GM18511 (cell line): ENCODE measurements around the gene EPAS1.

ENCODE experiments used
- ATAC-seq: cut with Tn5 transposase; IDR thresholded peaks from one replicate; pipeline ENCODE4 v1.9.1; 2021; ENCODE audit warnings: mild to moderate bottlenecking, moderate library complexity; ENCODE audit not compliant: unreplicated experiment

Gene EPAS1

DNA sequence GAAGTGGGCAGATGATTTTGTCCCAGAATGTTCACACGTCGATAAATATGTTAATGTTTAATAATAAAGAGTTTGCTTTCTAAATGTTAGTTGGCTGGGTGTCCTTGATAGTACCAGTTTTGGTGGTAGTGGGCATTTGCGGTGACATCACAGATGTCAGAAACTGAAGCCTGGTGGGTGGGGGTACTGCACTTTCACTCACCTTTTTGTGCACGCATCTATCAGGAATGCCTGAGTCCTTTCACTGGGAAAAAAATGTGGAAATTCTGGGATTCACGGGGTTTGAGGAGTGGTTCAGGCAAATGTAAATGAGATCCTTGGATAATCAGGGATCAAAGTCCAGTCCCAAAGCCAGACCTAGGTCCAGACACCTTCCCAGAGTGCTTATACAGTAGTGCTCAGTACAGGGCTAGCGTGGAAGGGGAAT lies 3.2 kb downstream of the EPAS1 start:
- ATAC-seq, result no peak

DNA sequence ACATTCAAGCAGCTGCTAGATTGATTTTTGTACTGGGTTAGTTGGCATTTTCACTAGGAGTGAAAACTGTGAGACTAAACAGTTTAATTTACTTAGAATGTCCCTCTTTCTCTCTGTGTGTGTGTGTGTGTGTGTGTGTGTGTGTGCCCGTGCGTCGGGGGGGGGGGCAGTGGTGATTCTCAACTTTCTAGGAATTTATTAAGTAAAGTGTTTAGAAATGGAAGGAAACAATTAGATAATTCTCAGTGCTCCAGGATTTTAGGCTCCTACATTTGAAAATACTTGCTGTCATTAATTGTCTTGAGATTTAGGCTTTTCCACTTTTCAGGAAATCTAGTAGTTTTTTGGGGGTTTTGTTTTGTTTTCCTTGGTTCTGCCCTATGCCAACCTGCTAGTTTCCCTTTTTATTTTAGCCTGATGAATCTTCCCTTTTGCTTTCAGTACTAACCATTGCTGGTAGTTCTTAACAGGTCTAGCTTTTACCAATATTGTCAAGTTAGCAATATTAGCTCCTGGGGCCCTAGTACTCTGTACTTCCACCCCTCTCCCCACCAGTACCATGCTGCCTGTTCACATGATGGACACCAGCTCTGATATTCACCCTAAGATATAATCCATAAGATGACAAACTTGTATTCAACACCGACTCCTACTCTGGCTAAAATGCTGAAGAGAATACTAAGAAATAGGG lies 4.9 kb downstream of the EPAS1 start:
- ATAC-seq, result no peak

DNA sequence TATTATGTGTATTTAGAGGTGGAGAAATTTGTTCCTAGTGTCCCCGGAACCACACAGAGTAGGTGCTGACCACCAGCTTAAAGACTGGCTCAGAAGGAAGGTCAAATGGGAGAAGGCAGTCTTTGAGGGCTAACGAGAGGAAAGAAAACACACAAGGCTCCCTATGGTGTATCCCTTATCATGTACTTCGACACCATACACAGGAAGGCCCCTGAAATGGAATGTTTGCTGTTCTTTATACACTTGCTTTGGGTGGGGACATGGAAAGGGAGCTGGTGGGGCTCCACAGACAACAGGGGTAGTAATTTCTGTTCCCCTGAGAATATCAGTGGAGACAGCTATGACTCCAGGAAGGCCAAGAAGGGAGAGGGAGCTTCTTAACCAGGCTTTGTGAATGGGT lies 6.0 kb downstream of the EPAS1 start:
- ATAC-seq, result no peak

DNA sequence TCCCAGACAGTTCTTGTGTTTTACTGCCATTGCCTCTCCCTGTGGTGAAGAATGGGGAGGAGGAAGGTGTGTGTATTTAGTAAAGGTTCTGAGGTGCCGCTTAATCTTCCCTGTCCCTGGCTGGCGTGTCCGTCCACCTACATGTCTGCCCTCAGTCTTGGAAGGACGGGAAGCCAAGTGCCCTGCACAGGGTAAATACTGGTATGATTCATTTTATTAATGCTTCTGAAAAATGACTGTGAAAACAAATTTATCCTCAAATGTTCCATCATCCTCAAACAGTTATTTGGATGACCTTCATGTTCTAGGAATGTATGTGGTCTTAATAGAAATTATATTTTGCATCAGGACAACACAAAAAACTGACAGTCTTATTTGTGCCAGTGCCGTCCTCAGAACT lies 6.6 kb downstream of the EPAS1 start:
- ATAC-seq, result no peak

DNA sequence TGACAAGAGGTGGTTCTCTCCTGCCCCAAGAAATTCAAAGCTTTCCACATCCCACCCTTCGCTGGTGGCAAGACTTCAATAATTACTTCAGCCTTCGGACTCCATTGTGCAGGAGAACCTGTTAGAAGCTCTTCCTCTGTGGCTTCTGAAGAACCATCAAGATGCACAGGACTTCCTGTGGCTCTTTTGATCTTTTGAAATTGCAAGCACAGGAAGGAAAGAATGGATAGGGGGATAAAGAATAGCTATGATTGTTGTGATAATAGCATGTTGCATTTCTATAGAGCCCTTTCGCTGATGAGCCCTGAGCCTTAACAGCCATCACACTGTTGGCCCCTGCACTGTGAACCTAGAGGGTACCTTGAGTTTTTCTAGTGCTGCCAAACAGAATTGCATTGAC lies 7.4 kb downstream of the EPAS1 start:
- ATAC-seq, result no peak

DNA sequence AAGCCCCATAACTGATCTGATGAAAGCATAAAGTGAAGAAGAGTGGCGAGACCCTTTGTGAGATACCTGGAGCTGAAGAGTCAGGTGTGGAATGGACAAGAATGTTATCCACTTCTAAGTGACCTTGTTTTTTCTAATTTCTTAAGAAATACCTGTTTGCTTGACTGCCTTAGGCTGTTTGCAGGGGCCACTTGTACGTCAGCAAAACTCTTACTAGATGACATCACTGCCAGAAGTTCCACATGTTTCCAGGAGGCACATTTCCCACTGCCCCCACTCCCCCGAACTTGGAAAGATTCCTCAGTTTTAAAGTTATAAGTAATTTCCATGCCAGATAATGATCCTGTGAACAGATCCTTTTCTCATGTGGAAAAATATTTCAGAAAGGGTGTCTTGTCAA lies 8.0 kb downstream of the EPAS1 start:
- ATAC-seq, result no peak

DNA sequence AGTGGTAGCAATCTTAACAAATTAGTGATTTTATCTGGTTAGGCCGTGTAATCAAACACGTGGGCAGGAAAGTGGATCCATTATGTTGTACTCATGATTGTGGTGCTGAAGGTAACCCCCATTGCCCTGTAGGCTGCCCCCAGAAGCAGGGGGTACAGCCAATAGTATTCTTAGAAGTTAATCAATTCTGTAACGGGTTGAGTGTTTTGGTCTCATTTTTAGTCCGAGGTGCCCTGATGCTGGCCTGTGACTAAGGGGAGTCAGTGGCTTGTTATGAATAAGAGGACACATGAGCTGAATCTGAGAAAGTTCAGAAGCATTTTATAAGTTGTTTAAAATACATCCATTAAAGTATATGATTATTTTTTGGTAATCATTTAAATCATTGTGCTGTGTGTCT lies 8.6 kb downstream of the EPAS1 start:
- no peak for ATAC-seq

DNA sequence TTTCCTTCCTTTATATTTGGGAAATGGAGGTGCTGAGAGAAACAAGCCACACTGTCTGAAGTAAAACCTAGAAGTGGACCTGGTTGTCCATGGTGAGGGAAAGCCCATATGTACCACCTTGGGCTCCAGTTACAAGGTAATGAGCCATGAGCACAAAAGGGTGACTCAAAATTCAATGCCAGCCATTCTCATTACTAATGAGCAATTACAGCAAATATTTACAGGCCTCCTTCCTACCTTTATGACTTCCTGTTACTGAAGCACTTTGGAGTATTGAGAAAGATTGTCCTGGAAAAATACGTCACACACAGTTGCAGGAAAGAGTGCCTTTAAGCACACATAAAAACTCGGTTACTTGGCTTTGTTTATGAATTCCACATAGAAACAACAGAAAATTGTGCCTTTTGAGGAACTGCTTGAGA lies 9.1 kb downstream of the EPAS1 start:
- no peak for ATAC-seq

DNA sequence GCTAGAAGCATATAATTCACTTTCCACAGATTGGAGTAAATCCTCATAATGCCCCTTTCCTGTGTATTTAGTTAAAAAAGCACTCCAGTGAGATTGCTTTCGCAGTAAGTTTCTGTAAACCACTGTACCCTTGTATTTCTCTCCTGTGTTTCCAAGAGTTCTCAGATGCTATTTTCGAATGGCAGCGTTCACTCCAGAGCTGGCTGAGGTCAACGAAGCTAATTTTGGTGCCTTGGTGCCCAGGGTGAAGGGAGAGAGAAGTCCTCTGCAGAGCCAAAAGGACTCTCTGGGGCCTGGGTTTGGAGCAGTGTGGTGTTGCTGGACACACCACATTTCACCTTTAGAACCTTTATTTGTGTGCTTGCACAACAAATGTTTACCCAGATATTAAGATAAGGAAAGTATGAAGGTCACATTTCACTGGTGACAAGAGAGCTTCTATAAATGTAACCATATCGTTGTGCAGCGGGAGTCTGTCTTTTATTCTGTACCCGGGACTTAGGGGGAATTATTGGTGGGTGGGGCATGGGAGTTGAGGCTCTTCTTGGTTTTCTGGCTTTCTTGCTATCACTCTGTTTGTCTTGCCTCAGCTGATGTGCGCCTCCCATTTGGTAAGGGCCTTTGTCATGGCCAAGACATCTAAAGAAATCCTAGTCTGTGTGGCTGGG lies 9.9 kb downstream of the EPAS1 start:
- no peak for ATAC-seq

DNA sequence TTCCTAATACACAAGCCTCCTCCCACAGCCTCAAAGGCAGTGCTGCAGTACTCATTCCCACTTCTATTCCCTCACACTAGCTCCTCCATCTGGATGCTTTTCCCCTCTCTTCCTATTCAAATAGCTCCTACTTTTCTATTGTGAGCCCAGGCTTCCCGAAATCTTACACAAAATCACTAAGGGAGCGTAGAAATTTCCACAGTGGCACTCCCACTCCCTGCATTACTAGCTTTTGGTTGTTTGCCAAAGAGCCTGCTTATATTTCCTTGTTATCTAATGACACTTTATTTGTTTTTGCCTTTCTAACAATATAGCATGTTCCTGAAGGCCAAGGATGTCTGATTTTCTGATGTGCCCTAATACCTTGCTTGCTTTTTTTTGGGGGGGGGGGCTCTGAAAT lies 10.9 kb downstream of the EPAS1 start:
- ATAC-seq, result no peak

DNA sequence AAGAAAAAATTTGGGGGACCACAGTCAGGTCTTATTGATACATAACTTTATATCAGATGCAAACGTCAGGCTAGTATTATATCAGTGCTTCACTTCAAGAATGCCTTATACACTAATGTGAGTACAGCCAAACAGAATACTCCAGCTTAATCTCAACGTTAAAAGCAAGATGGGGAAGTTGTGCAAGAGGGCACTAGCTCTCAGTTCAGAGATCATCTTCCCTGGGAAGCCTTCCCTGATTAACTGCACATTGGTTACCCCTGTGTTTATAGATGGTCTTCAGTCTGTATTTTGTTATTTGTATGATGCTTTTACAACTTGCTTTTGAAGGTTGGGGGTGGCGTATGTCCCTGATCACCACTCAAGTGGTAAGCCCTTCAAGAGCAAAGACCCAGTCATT lies 11.4 kb downstream of the EPAS1 start:
- ATAC-seq, result no peak

DNA sequence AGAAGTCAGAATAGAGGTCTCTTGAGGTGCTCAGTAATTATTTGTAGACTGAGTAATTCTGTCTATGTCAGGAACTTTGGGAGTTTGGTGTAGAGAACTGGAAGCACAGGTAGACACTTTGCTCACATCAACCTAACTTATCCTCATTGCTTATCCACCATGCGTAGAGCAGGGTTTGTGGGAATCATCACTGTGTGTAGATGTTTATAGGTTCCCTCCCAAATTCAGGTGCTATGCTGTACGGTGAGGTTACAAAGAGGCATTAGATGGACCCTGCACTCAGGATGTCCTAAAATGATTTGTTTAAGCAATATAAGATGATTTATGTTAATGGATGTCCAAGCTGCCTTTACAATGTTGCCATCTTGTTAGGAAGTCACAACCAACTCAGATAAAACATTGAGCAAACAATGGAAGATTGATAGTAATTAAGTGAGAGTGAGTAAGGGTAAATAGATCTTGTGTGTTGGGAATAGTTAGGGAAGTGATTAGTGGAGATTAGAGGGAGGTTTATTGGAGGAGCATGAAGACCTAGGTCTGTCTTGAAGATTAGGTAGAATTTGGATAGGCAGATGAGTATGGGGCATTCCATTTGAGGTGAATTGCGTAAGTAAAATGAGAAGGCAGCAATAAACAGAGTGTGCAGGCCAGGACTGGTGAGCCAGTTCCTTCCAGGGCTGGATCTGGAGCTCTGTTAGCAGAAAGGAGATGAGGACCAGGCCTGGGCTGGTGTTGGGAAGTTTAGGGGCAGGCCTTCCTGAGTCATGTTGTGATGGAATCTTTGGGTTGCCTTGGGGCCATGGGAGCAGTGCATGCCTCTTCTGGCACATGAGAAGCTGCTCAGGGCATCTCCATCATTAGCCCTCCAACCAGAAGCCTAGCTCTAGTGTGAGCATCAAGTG lies 12.1 kb downstream of the EPAS1 start:
- no peak for ATAC-seq

DNA sequence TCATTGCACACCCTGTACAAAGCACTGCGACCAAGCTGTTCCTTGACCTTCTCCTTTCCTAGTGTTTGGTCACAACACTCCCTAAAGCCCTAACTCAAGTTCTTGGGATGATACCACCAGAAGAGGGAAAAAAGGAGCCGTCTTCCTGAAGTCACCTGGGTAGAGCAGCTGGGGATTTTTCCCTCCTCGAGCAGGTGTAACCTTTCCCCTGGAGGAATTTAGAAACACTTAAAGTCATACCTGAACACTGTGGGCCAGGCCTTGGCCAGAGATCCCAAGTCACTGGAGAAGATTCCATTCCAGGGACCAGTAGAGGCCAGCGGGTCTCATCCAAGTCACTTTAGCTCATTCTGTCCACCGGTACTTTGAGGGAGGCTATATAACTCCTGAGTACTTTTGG lies 13.2 kb downstream of the EPAS1 start:
- ATAC-seq, result no peak

DNA sequence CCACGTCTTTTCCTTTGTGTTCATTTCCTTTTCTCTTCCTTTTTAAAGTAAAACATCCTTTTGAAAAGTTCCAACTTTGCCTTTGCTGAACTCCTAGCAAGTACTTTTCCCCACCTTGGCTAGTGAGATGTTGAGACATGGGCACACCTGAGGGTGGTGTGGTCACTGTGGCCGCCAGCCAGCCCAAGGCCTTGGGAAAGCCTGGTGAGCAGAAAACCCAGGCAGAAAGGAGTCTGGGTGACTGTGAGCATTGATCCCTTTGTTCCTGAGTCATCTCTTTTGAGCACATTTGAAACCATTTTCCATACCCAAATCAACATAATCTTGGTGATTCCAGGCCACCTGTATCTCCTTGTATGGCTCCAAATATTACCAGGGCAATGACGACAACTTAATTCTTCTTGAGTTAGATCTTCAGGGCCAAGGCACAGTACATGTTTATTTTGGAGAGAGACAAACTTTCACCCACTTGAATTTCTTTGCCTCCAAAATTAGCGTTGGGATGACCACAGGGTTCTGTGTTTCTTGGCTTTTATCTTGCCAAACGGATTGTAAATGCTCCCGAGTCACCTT lies 14.5 kb downstream of the EPAS1 start:
- no peak for ATAC-seq

DNA sequence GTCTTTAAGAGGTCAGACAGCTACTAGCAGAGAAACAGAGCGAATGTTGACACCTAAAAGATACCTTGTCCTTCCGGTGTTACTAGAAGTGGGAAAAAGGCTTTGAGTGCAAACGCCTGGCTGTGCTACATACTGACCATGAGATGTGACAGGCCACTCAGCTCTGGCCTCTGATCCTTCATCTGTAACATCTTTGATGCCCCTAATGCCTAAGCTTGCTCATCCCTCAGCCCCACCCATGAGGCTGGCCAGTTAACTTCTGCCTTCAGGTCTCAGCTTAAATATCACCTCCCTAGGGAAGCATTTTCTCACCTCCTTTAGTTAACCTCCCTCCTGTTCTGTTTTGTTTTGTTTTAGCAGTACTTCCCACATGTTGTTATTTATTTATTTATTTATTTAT lies 15.9 kb downstream of the EPAS1 start:
- ATAC-seq, result no peak

DNA sequence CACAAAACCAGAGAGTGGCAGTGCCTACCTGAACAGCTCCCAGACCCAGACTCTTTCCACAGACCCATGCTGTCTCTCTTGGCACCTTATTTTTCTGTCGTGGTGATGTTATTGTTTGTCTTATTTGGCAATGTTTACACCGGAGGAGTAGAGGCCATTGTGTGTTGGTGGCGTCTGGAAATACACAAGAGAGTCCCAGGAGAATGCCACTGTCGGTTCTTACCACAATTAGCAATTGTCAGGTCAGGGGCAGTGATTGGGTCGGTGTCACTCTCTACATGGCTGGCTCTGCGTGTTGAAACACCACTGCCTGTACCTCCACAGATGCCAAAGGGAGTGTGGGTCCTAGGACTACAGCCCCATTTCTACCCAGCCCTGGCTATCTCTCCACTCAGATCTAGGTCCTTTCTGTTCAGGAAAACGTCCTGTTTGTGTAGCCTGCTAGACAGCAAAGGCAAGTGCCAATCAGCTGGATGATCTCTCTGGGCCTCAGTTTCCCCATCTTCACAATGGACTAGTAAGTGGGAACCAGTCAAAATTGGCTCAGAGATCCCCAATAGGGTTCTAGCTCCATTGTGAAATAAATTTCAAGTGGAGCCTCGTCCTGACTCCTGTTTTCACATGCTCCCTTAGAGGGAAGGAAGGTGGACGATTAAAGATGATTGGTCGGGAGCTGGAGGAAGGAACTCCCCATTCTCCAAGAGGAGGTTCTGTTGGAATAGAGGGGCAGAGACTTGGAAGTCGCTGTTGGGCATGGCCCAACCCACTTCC lies 17.0 kb downstream of the EPAS1 start:
- ATAC-seq, result no peak

DNA sequence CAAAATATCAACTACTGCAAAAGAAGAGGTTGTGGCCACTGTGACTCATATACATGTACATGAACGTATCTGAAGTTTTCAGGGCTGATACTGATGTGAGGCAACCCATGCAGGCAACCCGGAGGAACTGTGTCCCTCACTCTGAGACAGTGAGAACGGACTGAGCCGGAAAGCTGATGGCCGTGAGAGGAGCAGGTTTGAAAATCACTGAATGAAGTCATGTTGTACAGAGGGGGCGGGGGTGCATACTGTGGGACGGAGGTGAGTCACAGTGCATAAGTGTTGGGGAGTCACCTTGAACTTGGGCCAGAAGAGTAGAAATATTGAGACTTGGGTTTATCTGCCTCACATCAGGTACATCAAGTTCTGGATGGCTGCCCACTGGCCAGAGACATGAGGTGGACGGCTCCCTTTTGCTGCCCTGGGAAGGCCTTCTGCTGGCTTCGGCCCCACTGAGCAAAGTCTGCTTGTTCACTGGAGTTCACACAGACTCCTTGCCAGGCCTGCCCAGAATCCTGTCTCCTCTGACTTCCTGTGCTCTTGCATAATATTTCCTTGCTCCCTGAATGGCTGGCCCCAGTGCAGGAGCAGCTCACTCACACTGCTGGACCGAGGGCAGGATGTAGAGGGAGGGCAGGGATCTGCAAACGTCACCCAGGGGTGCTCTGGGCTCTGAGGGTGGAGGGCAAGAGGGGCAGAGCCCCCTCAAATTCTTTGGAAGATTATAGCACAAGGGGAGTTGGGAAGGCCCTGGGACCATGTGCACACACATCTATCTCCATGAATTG lies 18.1 kb downstream of the EPAS1 start:
- ATAC-seq, result no peak

DNA sequence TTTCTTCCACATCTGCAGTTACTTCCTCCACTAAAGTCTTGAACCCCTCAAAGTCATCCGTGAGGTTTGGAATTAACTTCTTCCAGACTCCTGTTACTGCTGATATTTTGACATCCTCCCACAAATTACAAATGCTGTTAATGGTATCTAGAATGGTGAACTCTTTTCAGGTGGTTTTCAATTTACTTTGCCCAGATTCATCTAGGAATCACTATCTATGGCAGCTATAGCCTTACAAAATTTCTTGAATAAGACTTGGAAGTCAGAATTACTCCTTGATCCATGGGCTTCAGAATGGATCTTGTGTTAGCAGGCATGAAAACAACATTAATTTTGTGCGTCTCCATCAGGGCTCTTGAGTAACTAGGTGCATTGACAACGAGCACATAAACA lies 19.9 kb downstream of the EPAS1 start:
- ATAC-seq, result no peak

DNA sequence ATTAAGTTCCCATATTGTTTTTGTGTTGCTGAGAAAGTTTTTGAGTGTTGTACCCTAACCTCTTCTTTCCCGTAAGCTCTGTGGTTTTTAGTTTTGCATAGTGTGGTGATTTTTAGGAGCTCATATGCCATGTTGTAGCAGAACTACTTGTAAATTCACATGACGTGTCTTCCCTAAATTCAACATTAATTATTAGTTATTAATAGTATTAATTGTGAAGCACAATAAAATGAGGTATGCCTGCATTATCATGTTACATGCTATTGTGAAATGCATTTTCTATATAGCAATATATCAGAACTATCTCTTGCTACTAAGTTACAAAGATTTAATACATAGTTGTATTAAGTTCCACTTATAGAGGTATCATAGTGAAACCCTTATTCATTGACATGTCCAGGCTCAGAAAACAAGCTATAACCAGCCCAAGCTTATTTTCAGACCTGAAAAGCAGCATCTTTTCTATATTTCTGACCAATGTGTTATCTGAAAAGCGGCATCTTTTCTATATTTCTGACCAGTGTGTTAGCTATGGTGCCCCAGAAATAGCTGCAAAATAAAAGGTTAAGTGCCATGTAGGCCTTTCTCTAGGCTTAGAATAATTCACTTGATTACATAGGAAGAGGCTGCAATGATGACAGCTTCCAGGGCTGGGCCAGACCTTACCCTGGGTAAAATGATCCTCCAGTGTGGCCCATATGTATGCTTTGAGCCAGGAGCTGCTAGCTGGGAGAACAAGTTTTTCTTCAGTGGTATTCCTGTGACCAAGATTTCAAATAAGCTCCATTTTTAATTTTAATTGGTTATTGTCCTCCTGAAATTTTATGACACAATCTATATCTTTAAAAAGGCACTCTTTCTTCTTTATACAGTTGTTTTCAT lies 21.6 kb downstream of the EPAS1 start:
- ATAC-seq, result no peak
